ENCODE measurements around the gene PTPN4. TPM values are rescaled to one million over a fixed set of nuclear protein-coding genes. Genes with fewer than 3 reads are reported as not detected.

Gene PTPN4
- total and polyA plus RNA-seq, 2 of the 13 experiments (the other 11 are each of a cell fraction or from before 2014, with no cell fraction given), result 20.3 to 34.6 TPM

GRCh38 chr2:119960821-119961220, 201.1 kb downstream of the PTPN4 start:
- no peaks in the 10 kb centered on the region for H3K27me3 ChIP-seq (ENCODE audit: control insufficient read depth in 1 of 2, insufficient read depth in 2 of 2, low read length in 2 of 2)
- H3K4me1 ChIP-seq (ENCODE audit: insufficient read depth, low read length), result no peaks in the 10 kb centered on the region
- ChIA-PET CTCF (ENCODE audit: low intra/inter-chr PET ratio, low total read pairs) (no interaction called here), POLR2A (no interaction called here)
- H3K9ac ChIP-seq (ENCODE audit: insufficient read depth, low read depth, low read length), result no peak overlapping the region
- peaks cover 6 to 26% of the 10 kb centered on the region in 2 experiments; a peak in 4 of 5 replicates for H3K36me3 ChIP-seq (replicated peaks in 1 of 2; ENCODE audit: control insufficient read depth in 1 of 2, insufficient read depth in 2 of 2, low read length in 2 of 2)
- WGBS (ENCODE audit: low lambda C conversion rate), result 96% methylated on average over 2 of the region's 2 CpGs
- no peak overlapping the region for H3K4me3 ChIP-seq (replicated peaks in 1 of 3; ENCODE audit: insufficient read depth in 1 of 3, low read depth in 2 of 3, low read length in 3 of 3)
- no peak overlapping the region for H2AFZ ChIP-seq (ENCODE audit: low read length)
- H3K9me3 ChIP-seq (ENCODE audit: low read length), result 0 out of 2 replicates have a peak, but pooled peaks cover 4% of the 10 kb centered on the region
- no peak for DNase-seq (ENCODE audit: low spot score)
- in situ Hi-C loops (cut with HindIII; ENCODE audit: extremely low pct_ligation_motif_present, low pct_unique_long_range_greater_than_20kb) (no loop called here), intact Hi-C loops (cut with micrococcal nuclease; ENCODE audit: unreplicated experiment) (no loop called here)
- H3K79me2 ChIP-seq (ENCODE audit: insufficient read depth, low read length), result no peaks in the 10 kb centered on the region
- no peak overlapping the region for H3K27ac ChIP-seq (ENCODE audit: extremely low read length, insufficient read depth, low read length)
- ATAC-seq, result no peak
- FAIRE-seq, result no peak
- no TSS peak for BruUV-seq (replicated peaks)
- no peaks in the 10 kb centered on the region for H4K20me1 ChIP-seq (ENCODE audit: insufficient read depth, low read length)
- no peak overlapping the region for H3K4me2 ChIP-seq (ENCODE audit: low read depth, low read length)
- TF ChIP-seq MEIS2 (CRISPR knock-in tag; IDR thresholded peaks at IDR 0.05), result no peak
- no peak for TF ChIP-seq ZNF513 (CRISPR knock-in tag; conservative IDR thresholded peaks at IDR 0.05)
- TF ChIP-seq PPARG (CRISPR knock-in tag; conservative IDR thresholded peaks at IDR 0.05), result no peak
- no peak for TF ChIP-seq TSC22D2 (CRISPR knock-in tag; IDR thresholded peaks at IDR 0.05; ENCODE audit: borderline replicate concordance)
- TF ChIP-seq CCAR2 (optimal IDR thresholded peaks at IDR 0.05; ENCODE audit: low read depth, low read length), result no peak
- no peak for TF ChIP-seq NCOA5 (CRISPR knock-in tag; IDR thresholded peaks at IDR 0.05)
- TF ChIP-seq MAFG (CRISPR knock-in tag; IDR thresholded peaks at IDR 0.05), result no peak
- TF ChIP-seq MXD4 (CRISPR knock-in tag; IDR thresholded peaks at IDR 0.05), result no peak
- TF ChIP-seq AFF4 (CRISPR knock-in tag; IDR thresholded peaks at IDR 0.05), result no peak
- TF ChIP-seq MTF2 (CRISPR knock-in tag; IDR thresholded peaks at IDR 0.05; ENCODE audit: borderline replicate concordance), result no peak
- TF ChIP-seq SMAD3 (CRISPR knock-in tag; IDR thresholded peaks at IDR 0.05), result no peak
- no peak for TF ChIP-seq ZFP36L1 (CRISPR knock-in tag; IDR thresholded peaks at IDR 0.05)

Data from HepG2 (cell line).